Measurements from ENCODE around the gene DENND1A.
A peak's percentile ranks its signal among the peaks of the same experiment; 100 is the strongest.

Gene DENND1A

GRCh38 chr9:123680352-123680751, 249.6 kb downstream of the DENND1A start:
- no peak for DNase-seq

- DNase-seq = no peak
Observed at GRCh38 chr9:123679330-123679987, 250.5 kb downstream of the DENND1A start.

GRCh38 chr9:123678878-123679329, 251.0 kb downstream of the DENND1A start:
- DNase-seq = peak in 3 of 4 experiments; percentile 13 to 43 (median 15)

- no peak for DNase-seq
Observed at GRCh38 chr9:123678038-123678877, 251.7 kb downstream of the DENND1A start.

- DNase-seq = no peak
Observed at GRCh38 chr9:123676869-123677268, 253.1 kb downstream of the DENND1A start.

- DNase-seq = no peak
Observed at GRCh38 chr9:123669346-123669745, 260.6 kb downstream of the DENND1A start.

- DNase-seq = no peak
Observed at GRCh38 chr9:123663529-123663928, 266.4 kb downstream of the DENND1A start.

- DNase-seq = peak; percentile 17 to 75 (median 52)
Observed at GRCh38 chr9:123662057-123662776, 267.7 kb downstream of the DENND1A start.

GRCh38 chr9:123660691-123661466, 269.0 kb downstream of the DENND1A start:
- no peak for DNase-seq

GRCh38 chr9:123659358-123659757, 270.6 kb downstream of the DENND1A start:
- DNase-seq = no peak

- DNase-seq = peak in 2 of 4 experiments; percentile 7 to 16
Observed at GRCh38 chr9:123658792-123659191, 271.1 kb downstream of the DENND1A start.

GRCh38 chr9:123657941-123658340, 272.0 kb downstream of the DENND1A start:
- DNase-seq = no peak

- DNase-seq = no peak
Observed at GRCh38 chr9:123657099-123657498, 272.8 kb downstream of the DENND1A start.

- no peak for DNase-seq
Observed at GRCh38 chr9:123656565-123656964, 273.4 kb downstream of the DENND1A start.

GRCh38 chr9:123655681-123656423, 274.1 kb downstream of the DENND1A start:
- DNase-seq = no peak

- no peak for DNase-seq
Observed at GRCh38 chr9:123654994-123655637, 274.8 kb downstream of the DENND1A start.

- DNase-seq = no peak
Observed at GRCh38 chr9:123654218-123654993, 275.5 kb downstream of the DENND1A start.

- DNase-seq = no peak
Observed at GRCh38 chr9:123652416-123652815, 277.5 kb downstream of the DENND1A start.

- DNase-seq = no peak
Observed at GRCh38 chr9:123651871-123652270, 278.1 kb downstream of the DENND1A start.

- DNase-seq = no peak
Observed at GRCh38 chr9:123651273-123651672, 278.7 kb downstream of the DENND1A start.

All from suppressor macrophage (primary cell).